Natural killer cell treated with Interleukin-12 subunit alpha and Interleukin-12 subunit beta and Interleukin-15 and Interleukin-18, amount 100 ng/mL, for 72 hours (primary cell): ENCODE measurements around the gene VPS45. TPM values are rescaled to one million over a fixed set of nuclear protein-coding genes. Genes with fewer than 3 reads are reported as not detected.
A peak's percentile ranks its signal among the peaks of the same experiment; 100 is the strongest.
"Not testable (repeated sequence)": the region's sequence is repeated elsewhere in the genome, so short reads cannot be mapped to it uniquely, and the experiment has no call there.

Experiments used
- ATAC-seq, 2 donors: fragments of 150-1000 bp; cut with Tn5 transposase in 1 of 2; sonication (Bioruptor Pico), chemical (Tn5 transposase) in 1 of 2; 2 replicates each; pipeline ENCODE4 v1.10.0; 2021
- DNase-seq: peaks from one replicate; pipeline ENCODE4 v3.0.0; 2022; ENCODE audit warnings: low spot score
- H3K27ac Mint-ChIP-seq, 2 donors: 1 replicate in 1 of 2; 2 replicates in 1 of 2; pipeline ENCODE4 v1.8.0; 2022; ENCODE audit warnings: mixed read lengths in 2 of 2, mild to moderate bottlenecking in 1 of 2, moderate library complexity in 1 of 2
- H3K27me3 Mint-ChIP-seq, 2 donors: 1 replicate in 1 of 2; 2 replicates in 1 of 2; pipeline ENCODE4 v1.8.0; 2022; ENCODE audit warnings: mixed read lengths in 2 of 2
- H3K36me3 Mint-ChIP-seq: one replicate; pipeline ENCODE4 v1.8.0; 2022; ENCODE audit warnings: mixed read lengths
- H3K4me1 Mint-ChIP-seq, 2 donors: 1 replicate in 1 of 2; 2 replicates in 1 of 2; pipeline ENCODE4 v1.8.0; 2022; ENCODE audit warnings: low read depth in 2 of 2, mixed read lengths in 2 of 2, mild to moderate bottlenecking in 1 of 2
- H3K4me3 Mint-ChIP-seq: one replicate; pipeline ENCODE4 v1.8.0; 2022; ENCODE audit warnings: mixed read lengths
- H3K9me3 Mint-ChIP-seq: 2 replicates; pipeline ENCODE4 v1.8.0; 2022; ENCODE audit warnings: mixed read lengths
- total RNA-seq, 2 donors: library from RNA; stranded (reverse); gene quantifications; one replicate each; pipeline ENCODE4 v1.2.3, GENCODE V29; 2022

The VPS45 gene, protein sequence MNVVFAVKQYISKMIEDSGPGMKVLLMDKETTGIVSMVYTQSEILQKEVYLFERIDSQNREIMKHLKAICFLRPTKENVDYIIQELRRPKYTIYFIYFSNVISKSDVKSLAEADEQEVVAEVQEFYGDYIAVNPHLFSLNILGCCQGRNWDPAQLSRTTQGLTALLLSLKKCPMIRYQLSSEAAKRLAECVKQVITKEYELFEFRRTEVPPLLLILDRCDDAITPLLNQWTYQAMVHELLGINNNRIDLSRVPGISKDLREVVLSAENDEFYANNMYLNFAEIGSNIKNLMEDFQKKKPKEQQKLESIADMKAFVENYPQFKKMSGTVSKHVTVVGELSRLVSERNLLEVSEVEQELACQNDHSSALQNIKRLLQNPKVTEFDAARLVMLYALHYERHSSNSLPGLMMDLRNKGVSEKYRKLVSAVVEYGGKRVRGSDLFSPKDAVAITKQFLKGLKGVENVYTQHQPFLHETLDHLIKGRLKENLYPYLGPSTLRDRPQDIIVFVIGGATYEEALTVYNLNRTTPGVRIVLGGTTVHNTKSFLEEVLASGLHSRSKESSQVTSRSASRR
- total RNA-seq: 10 to 100 TPM; 34.1 to 40.4 TPM

- Mint-ChIP-seq H3K36me3 (peaks cover 10% of the 10 kb centered on the region), H3K27me3 (no peaks in the 10 kb centered on the region), H3K4me1 (peaks cover 23 to 33% of the 10 kb centered on the region in 2 donors), H3K9me3 (no peaks in the 10 kb centered on the region), H3K27ac (peak within 1 kb of the TSS; percentile 93 to 96), H3K4me3 (peak within 1 kb of the TSS; percentile 89)
- peak; percentile 90 for DNase-seq
- peak; percentile 98 to 99 for ATAC-seq
Measured at GRCh38 chr1:150067184-150068108, at the start of gene VPS45. Gene VPS45 (plus strand): TSS chr1:150067776. CDS start chr1:150067858, 82 bp downstream.

DNA sequence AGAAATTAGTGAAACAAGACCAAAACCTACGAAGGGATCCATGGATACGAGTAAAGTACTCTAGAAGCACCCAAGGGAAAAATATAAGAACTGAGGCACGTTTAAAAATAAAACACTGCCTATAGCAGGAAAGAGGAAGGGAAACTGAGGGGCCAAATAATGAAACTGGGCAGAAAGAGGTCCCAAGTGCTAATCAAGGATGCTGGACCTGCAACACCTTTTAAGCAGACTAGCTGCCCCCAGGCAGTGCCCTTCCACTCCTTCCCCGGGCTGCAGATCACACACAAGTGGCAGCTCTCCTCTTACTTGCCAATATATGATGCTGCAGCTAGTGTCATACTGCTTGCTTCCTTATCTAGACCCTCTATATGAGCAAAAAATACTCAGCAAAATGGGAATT, 49.4 kb upstream of the VPS45 start:
- H3K27me3 Mint-ChIP-seq: peaks cover 0 to 2% of the 10 kb centered on the region in 2 donors

GRCh38 chr1:150020711-150021110, 46.9 kb upstream of the VPS45 start:
- no peaks in the 10 kb centered on the region for H3K4me1 Mint-ChIP-seq
- no peak for DNase-seq
- H3K4me3 Mint-ChIP-seq: no peak overlapping the region
- ATAC-seq: no peak
- H3K27ac Mint-ChIP-seq: no peak overlapping the region
- H3K9me3 Mint-ChIP-seq: no peaks in the 10 kb centered on the region
- H3K27me3 Mint-ChIP-seq: peaks cover 0 to 10% of the 10 kb centered on the region in 2 donors
- no peaks in the 10 kb centered on the region for H3K36me3 Mint-ChIP-seq

More for the DNA sequence above, 49.4 kb upstream of the VPS45 start:
- Mint-ChIP-seq H3K4me3 (no peak overlapping the region), H3K36me3 (no peaks in the 10 kb centered on the region), H3K9me3 (no peaks in the 10 kb centered on the region), H3K4me1 (no peaks in the 10 kb centered on the region), H3K27ac (no peak overlapping the region)
- DNase-seq (no peak), ATAC-seq (no peak)

GRCh38 chr1:150021191-150021694, 46.3 kb upstream of the VPS45 start:
- DNase-seq: no peak
- H3K4me1 Mint-ChIP-seq: no peaks in the 10 kb centered on the region
- no peaks in the 10 kb centered on the region for H3K36me3 Mint-ChIP-seq
- no peak for ATAC-seq
- peaks cover 0 to 10% of the 10 kb centered on the region in 2 donors for H3K27me3 Mint-ChIP-seq
- no peak overlapping the region for H3K27ac Mint-ChIP-seq
- no peak overlapping the region for H3K4me3 Mint-ChIP-seq
- no peaks in the 10 kb centered on the region for H3K9me3 Mint-ChIP-seq

- DNase-seq (no peak), ATAC-seq (no peak)
- H3K4me1 Mint-ChIP-seq: no peaks in the 10 kb centered on the region
- H3K36me3 Mint-ChIP-seq: no peaks in the 10 kb centered on the region
- H3K27me3 Mint-ChIP-seq: peaks cover 0 to 10% of the 10 kb centered on the region in 2 donors
- H3K27ac Mint-ChIP-seq: no peak overlapping the region
- H3K4me3 Mint-ChIP-seq: no peak overlapping the region
- no peaks in the 10 kb centered on the region for H3K9me3 Mint-ChIP-seq
Measured at GRCh38 chr1:150022357-150022756, 45.2 kb upstream of the VPS45 start.

DNA sequence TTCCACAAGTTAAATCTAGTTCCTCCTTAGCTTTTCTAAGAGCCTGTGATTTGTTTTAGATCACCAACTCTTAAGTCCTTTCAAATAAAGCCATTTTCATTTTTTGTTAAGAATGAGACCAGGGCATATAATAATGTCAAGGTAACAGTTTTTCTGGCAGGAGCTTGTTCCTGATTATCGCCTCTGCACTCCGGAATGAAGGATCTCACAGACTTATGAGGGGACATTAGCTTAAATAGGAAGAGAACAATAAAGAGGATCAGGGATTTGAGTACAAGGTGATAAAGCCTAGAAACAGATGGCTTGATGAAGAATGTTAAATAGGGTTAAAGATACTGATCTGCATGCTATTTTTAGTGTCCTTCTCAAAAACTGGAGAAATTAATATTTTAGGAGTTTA, 43.4 kb upstream of the VPS45 start:
- H3K9me3 Mint-ChIP-seq: no peaks in the 10 kb centered on the region
- no peak overlapping the region for H3K4me3 Mint-ChIP-seq
- no peak overlapping the region for H3K27ac Mint-ChIP-seq
- peaks cover 0 to 10% of the 10 kb centered on the region in 2 donors for H3K27me3 Mint-ChIP-seq
- no peaks in the 10 kb centered on the region for H3K36me3 Mint-ChIP-seq
- DNase-seq (no peak), ATAC-seq (no peak)
- H3K4me1 Mint-ChIP-seq: no peaks in the 10 kb centered on the region

GRCh38 chr1:150028322-150028721, 39.3 kb upstream of the VPS45 start:
- Mint-ChIP-seq H3K36me3 (no peaks in the 10 kb centered on the region), H3K27me3 (peaks cover 0 to 15% of the 10 kb centered on the region in 2 donors), H3K4me1 (no peaks in the 10 kb centered on the region), H3K27ac (no peak overlapping the region), H3K9me3 (no peaks in the 10 kb centered on the region), H3K4me3 (no peak overlapping the region)
- DNase-seq: no peak
- ATAC-seq: no peak

GRCh38 chr1:150034336-150034735, 33.2 kb upstream of the VPS45 start:
- Mint-ChIP-seq H3K27me3 (peaks cover 0 to 10% of the 10 kb centered on the region in 2 donors), H3K4me3 (no peak overlapping the region), H3K27ac (no peak overlapping the region), H3K4me1 (no peaks in the 10 kb centered on the region), H3K36me3 (no peaks in the 10 kb centered on the region), H3K9me3 (no peaks in the 10 kb centered on the region)
- no peak for DNase-seq
- no peak for ATAC-seq

DNA sequence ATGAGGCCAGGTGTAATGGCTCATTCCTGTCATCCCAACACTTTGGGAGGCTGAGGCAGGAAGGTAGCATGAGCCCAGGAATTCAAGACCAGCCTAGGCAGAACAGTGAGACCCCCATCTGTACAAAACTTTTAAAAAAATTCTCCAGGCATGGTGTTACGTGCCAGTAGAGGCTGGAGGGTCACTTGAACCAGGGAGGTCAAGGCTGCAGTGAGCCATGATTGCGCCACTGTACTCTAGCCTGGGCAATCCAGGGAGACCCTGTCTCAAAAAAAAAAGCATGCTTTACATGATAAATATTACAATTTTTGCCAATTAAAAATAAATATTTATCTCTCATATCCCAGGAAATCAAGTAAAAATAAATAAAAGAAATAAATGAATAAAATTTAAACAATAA, 17.6 kb upstream of the VPS45 start:
- DNase-seq (no peak), ATAC-seq (no peak)
- Mint-ChIP-seq H3K4me1 (no peaks in the 10 kb centered on the region), H3K9me3 (no peaks in the 10 kb centered on the region), H3K36me3 (no peaks in the 10 kb centered on the region), H3K27me3 (peaks cover 10 to 20% of the 10 kb centered on the region in 2 donors), H3K4me3 (no peak overlapping the region), H3K27ac (no peak overlapping the region)

GRCh38 chr1:150051089-150051373, 16.5 kb upstream of the VPS45 start:
- Mint-ChIP-seq H3K36me3 (no peaks in the 10 kb centered on the region), H3K4me1 (no peaks in the 10 kb centered on the region), H3K27me3 (peaks cover 10 to 20% of the 10 kb centered on the region in 2 donors), H3K4me3 (no peak overlapping the region), H3K27ac (no peak overlapping the region), H3K9me3 (no peaks in the 10 kb centered on the region)
- ATAC-seq (no peak), DNase-seq (no peak)

GRCh38 chr1:150051905-150052412, 15.6 kb upstream of the VPS45 start:
- not testable (repeated sequence) for H3K4me1 Mint-ChIP-seq, H3K9me3 Mint-ChIP-seq, ATAC-seq, H3K36me3 Mint-ChIP-seq, H3K4me3 Mint-ChIP-seq, DNase-seq, H3K27ac Mint-ChIP-seq
- peaks cover 10 to 18% of the 10 kb centered on the region in 2 donors for H3K27me3 Mint-ChIP-seq

GRCh38 chr1:150053926-150054325, 13.7 kb upstream of the VPS45 start:
- no peaks in the 10 kb centered on the region for H3K4me1 Mint-ChIP-seq
- DNase-seq (no peak), ATAC-seq (no peak)
- H3K9me3 Mint-ChIP-seq: no peaks in the 10 kb centered on the region
- H3K36me3 Mint-ChIP-seq: no peaks in the 10 kb centered on the region
- no peak overlapping the region for H3K4me3 Mint-ChIP-seq
- H3K27ac Mint-ChIP-seq: no peak overlapping the region
- peaks cover 5 to 13% of the 10 kb centered on the region in 2 donors for H3K27me3 Mint-ChIP-seq

- peaks cover 5 to 13% of the 10 kb centered on the region in 2 donors for H3K27me3 Mint-ChIP-seq
- not testable (repeated sequence) for H3K4me3 Mint-ChIP-seq, ATAC-seq, H3K36me3 Mint-ChIP-seq, H3K9me3 Mint-ChIP-seq, H3K4me1 Mint-ChIP-seq, DNase-seq, H3K27ac Mint-ChIP-seq
Measured at GRCh38 chr1:150055507-150055906, 12.1 kb upstream of the VPS45 start.
